Measurements from ENCODE around the gene THAP7. TPM values are rescaled to one million over a fixed set of nuclear protein-coding genes. Genes with fewer than 3 reads are reported as not detected.

THAP7 gene
- total and polyA plus RNA-seq, 9 of the 15 experiments (the other 6 are each of a cell fraction or from before 2014, with no cell fraction given): 7.9 to 263 (median 84.1) TPM

DNA sequence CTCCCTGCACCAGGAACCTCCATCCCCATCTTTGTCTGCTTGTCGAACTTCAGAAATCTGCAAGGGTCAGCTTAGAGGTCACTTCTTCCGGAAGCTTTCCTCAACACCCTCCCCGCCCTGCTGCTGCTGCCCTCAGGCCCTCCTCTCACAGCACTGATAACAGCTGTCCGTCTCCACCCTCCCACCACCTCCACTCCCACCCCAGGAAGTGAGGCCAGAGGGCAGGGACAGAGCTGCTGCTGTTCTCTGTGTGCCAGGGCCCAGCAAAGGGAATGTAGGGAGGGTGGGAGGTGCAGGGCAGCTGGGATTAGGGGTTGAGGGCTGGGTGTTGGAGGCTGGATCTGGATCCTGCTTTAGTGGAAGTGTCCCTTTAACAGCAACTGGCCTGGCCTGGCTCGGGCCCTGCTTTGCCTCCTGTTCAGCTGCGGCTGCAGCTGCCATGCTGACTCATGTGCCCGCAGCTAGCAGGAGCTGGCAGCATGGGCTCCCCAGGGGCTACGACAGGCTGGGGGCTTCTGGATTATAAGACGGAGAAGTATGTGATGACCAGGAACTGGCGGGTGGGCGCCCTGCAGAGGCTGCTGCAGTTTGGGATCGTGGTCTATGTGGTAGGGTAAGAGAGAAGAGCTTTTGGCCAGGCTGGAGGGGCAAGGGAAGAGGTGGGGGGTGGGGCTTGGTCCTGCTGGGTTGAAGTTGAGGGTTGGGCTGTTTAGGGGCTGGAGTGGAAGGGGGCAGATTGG, 13.0 kb upstream of the THAP7 start, which contains the start of gene P2RX6 (continued):
- TF ChIP-seq, protein P1, sequence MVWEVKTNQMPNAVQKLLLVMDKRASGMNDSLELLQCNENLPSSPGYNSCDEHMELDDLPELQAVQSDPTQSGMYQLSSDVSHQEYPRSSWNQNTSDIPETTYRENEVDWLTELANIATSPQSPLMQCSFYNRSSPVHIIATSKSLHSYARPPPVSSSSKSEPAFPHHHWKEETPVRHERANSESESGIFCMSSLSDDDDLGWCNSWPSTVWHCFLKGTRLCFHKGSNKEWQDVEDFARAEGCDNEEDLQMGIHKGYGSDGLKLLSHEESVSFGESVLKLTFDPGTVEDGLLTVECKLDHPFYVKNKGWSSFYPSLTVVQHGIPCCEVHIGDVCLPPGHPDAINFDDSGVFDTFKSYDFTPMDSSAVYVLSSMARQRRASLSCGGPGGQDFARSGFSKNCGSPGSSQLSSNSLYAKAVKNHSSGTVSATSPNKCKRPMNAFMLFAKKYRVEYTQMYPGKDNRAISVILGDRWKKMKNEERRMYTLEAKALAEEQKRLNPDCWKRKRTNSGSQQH (CRISPR knock-in tag; IDR thresholded peaks at IDR 0.05): peak; percentile 93
- TF ChIP-seq ZNF311 (CRISPR knock-in tag; IDR thresholded peaks at IDR 0.05) (0 out of 2 replicates have a peak, but pooled peaks have one; percentile 63), CBFB (CRISPR knock-in tag; IDR thresholded peaks at IDR 0.05) (no peak), SP1 (CRISPR knock-in tag; IDR thresholded peaks at IDR 0.05) (no peak), HNRNPUL1 (IDR thresholded peaks at IDR 0.05; ENCODE audit: low read length) (peak; percentile 82; the same call in 1 of the 2 replicates), ZNF324 (CRISPR knock-in tag; IDR thresholded peaks at IDR 0.05) (peak; percentile 5; the same call in 1 of the 2 replicates), IFI16 (CRISPR knock-in tag; IDR thresholded peaks at IDR 0.05) (no peak), MLLT1 (IDR thresholded peaks at IDR 0.05) (no peak), FOXA1 (IDR thresholded peaks at IDR 0.05; ENCODE audit: borderline replicate concordance) (no peak), MXI1 (IDR thresholded peaks at IDR 0.05; ENCODE audit: low read depth, low read length) (peak; percentile 52; the same call in 1 of the 2 replicates), NCOR1 (IDR thresholded peaks at IDR 0.05) (no peak), PHB2 (IDR thresholded peaks at IDR 0.05; ENCODE audit: low read depth) (no peak), ZNF551 (CRISPR knock-in tag; IDR thresholded peaks at IDR 0.05) (no peak), ZNF75A (CRISPR knock-in tag; IDR thresholded peaks at IDR 0.05) (no peak; the same call in none of the 2 replicates), SOX6 (IDR thresholded peaks at IDR 0.05) (no peak), MAX (CRISPR knock-in tag; IDR thresholded peaks at IDR 0.05) (no peak), ZNF143 (CRISPR knock-in tag; IDR thresholded peaks at IDR 0.05) (no peak)
- TF ChIP-seq, protein P2, sequence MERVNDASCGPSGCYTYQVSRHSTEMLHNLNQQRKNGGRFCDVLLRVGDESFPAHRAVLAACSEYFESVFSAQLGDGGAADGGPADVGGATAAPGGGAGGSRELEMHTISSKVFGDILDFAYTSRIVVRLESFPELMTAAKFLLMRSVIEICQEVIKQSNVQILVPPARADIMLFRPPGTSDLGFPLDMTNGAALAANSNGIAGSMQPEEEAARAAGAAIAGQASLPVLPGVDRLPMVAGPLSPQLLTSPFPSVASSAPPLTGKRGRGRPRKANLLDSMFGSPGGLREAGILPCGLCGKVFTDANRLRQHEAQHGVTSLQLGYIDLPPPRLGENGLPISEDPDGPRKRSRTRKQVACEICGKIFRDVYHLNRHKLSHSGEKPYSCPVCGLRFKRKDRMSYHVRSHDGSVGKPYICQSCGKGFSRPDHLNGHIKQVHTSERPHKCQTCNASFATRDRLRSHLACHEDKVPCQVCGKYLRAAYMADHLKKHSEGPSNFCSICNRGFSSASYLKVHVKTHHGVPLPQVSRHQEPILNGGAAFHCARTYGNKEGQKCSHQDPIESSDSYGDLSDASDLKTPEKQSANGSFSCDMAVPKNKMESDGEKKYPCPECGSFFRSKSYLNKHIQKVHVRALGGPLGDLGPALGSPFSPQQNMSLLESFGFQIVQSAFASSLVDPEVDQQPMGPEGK (CRISPR knock-in tag; IDR thresholded peaks at IDR 0.05; ENCODE audit: borderline replicate concordance): no peak
- TF ChIP-seq, protein P3, sequence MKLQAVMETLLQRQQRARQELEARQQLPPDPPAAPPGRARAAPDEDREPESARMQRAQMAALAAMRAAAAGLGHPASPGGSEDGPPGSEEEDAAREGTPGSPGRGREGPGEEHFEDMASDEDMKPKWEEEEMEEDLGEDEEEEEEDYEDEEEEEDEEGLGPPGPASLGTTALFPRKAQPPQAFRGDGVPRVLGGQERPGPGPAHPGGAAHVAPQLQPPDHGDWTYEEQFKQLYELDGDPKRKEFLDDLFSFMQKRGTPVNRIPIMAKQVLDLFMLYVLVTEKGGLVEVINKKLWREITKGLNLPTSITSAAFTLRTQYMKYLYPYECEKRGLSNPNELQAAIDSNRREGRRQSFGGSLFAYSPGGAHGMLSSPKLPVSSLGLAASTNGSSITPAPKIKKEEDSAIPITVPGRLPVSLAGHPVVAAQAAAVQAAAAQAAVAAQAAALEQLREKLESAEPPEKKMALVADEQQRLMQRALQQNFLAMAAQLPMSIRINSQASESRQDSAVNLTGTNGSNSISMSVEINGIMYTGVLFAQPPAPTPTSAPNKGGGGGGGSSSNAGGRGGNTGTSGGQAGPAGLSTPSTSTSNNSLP (IDR thresholded peaks at IDR 0.05; ENCODE audit: borderline replicate concordance, low read depth, low read length): 0 out of 2 replicates have a peak, but pooled peaks have one; percentile 60
- TF ChIP-seq, protein P4, sequence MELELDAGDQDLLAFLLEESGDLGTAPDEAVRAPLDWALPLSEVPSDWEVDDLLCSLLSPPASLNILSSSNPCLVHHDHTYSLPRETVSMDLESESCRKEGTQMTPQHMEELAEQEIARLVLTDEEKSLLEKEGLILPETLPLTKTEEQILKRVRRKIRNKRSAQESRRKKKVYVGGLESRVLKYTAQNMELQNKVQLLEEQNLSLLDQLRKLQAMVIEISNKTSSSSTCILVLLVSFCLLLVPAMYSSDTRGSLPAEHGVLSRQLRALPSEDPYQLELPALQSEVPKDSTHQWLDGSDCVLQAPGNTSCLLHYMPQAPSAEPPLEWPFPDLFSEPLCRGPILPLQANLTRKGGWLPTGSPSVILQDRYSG (tag; conservative IDR thresholded peaks at IDR 0.05; ENCODE audit: low read depth): no peak
